ENCODE results near the gene CEPT1. TPM values are rescaled to one million over a fixed set of nuclear protein-coding genes. Genes with fewer than 3 reads are reported as not detected.

Gene CEPT1
- total and polyA plus RNA-seq, 2 of the 8 experiments (the other 6 are each of a cell fraction or from before 2014, with no cell fraction given) = 18.5 to 28.6 TPM

DNA sequence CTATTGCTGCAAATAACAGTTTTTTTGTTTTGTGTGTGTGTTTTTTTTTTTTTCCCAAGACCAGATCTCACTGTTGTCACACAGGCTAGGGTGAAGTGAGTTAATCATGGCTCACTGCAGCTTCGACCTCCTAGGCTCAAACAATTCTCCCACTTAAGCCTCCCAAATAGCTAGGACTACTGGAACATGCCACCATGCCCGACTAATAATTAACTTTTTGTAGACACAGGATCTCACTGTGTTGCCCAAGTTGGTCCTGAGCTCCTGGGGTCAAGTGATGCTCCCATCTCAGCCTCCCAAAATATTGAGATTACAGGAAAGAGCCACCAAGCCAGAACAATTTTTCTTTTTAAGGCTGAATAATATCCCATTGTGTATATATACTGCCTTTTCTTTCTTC lies 35.0 kb upstream of the CEPT1 start:
- no peak overlapping the region for H3K23ac ChIP-seq (ENCODE audit: insufficient read length)
- no peak overlapping the region for H3K18ac ChIP-seq (ENCODE audit: extremely low read depth, low read length)
- 72% methylated on average over 2 of the region's 2 CpGs; no CpG with 5 or more reads in 1 of the 2 experiments for WGBS, 2 experiments (ENCODE audit: extremely low coverage in 1 of 2, insufficient coverage in 1 of 2, insufficient read length in 1 of 2, insufficient replicate concordance in 2 of 2, low coverage in 1 of 2, low lambda C conversion rate in 2 of 2, missing lambda C conversion rate in 1 of 2)
- no peaks in the 10 kb centered on the region for H3K23me2 ChIP-seq (ENCODE audit: low read depth, low read length)
- H3K14ac ChIP-seq (ENCODE audit: insufficient read length) = no peak overlapping the region
- no peak overlapping the region for H4K5ac ChIP-seq (ENCODE audit: insufficient read length, low read depth, low read length)
- H2BK5ac ChIP-seq (ENCODE audit: low read depth, low read length) = no peak overlapping the region
- H2BK12ac ChIP-seq (ENCODE audit: low read depth, low read length) = no peak overlapping the region
- H4K20me1 ChIP-seq (replicated peaks in 1 of 2; ENCODE audit: control insufficient read depth in 1 of 2, insufficient read depth in 2 of 2, low read length in 2 of 2) = no peaks in the 10 kb centered on the region
- no peak overlapping the region for H3K4ac ChIP-seq (replicated peaks; ENCODE audit: insufficient read length, low read depth, low read length)
- H3K9ac ChIP-seq (replicated peaks in 1 of 4; ENCODE audit: extremely low read depth in 1 of 4, low read depth in 3 of 4, low read length in 3 of 4) = no peak overlapping the region
- no peak overlapping the region for H3K56ac ChIP-seq (replicated peaks; ENCODE audit: insufficient read length, low read depth, low read length)
- H4K91ac ChIP-seq (replicated peaks; ENCODE audit: insufficient read length, low read length) = no peak overlapping the region
- H3K9me3 ChIP-seq (ENCODE audit: insufficient read depth in 2 of 2, low read depth in 1 of 2, low read length in 1 of 2) = peaks cover 16% of the 10 kb centered on the region in 2 experiments
- H3K36me3 ChIP-seq (ENCODE audit: control insufficient read depth in 2 of 4, insufficient read depth in 4 of 4, low read length in 3 of 4) = no peaks in the 10 kb centered on the region
- no peak overlapping the region for H3K4me3 ChIP-seq (ENCODE audit: extremely low read depth in 1 of 4, insufficient read depth in 2 of 4, low read depth in 3 of 4, low read length in 4 of 4)
- no peak overlapping the region for H2BK15ac ChIP-seq (ENCODE audit: low read length)
- DNase-seq (ENCODE audit: low read depth in 1 of 2, low spot score in 2 of 2) (no peak), FAIRE-seq (no peak)
- no peak for TF ChIP-seq POLR2AphosphoS5 (IDR thresholded peaks at IDR 0.05; ENCODE audit: low read depth, low read length)
- no peak for TF ChIP-seq SP1 (IDR thresholded peaks at IDR 0.05; ENCODE audit: low read depth, low read length)
- TF ChIP-seq RAD21 (IDR thresholded peaks at IDR 0.05 in 1 of 2, conservative IDR thresholded peaks at IDR 0.05 in 1 of 2; ENCODE audit: low read depth in 2 of 2, low read length in 2 of 2) = no peak
- no peak for TF ChIP-seq TBP (IDR thresholded peaks at IDR 0.05; ENCODE audit: low read depth, low read length)
- no peak for TF ChIP-seq BACH1 (IDR thresholded peaks at IDR 0.05; ENCODE audit: low read length)
- no peak overlapping the region for H2BK20ac ChIP-seq (ENCODE audit: low read length)
- no peaks in the 10 kb centered on the region for H3K27me3 ChIP-seq (replicated peaks in 1 of 4; ENCODE audit: control insufficient read depth in 3 of 4, extremely low read depth in 1 of 4, insufficient read depth in 3 of 4, low read length in 3 of 4)
- H4K8ac ChIP-seq (ENCODE audit: extremely low read depth, insufficient read depth, low read length) = no peak overlapping the region
- H3K4me2 ChIP-seq (ENCODE audit: insufficient read depth in 1 of 2, low read depth in 2 of 2, low read length in 2 of 2) = no peak overlapping the region
- H2AFZ ChIP-seq (ENCODE audit: low read length) = no peak overlapping the region
- H2BK120ac ChIP-seq (replicated peaks; ENCODE audit: low read depth, low read length) = no peak overlapping the region
- no peaks in the 10 kb centered on the region for H3K79me1 ChIP-seq (ENCODE audit: low read depth, low read length)
- POLR2A ChIA-PET (ENCODE audit: partially characterized antibody) = no interaction called here
- no peaks in the 10 kb centered on the region for H3K79me2 ChIP-seq (ENCODE audit: control insufficient read depth in 1 of 2, insufficient read depth in 2 of 2, low read length in 2 of 2)
- H3K27ac ChIP-seq (ENCODE audit: low read depth, low read length) = no peak overlapping the region
- H2AK5ac ChIP-seq (ENCODE audit: low read depth, low read length) = no peak overlapping the region
- H3K4me1 ChIP-seq (replicated peaks in 1 of 4; ENCODE audit: control insufficient read depth in 3 of 4, insufficient read depth in 4 of 4, low read length in 3 of 4) = no peaks in the 10 kb centered on the region
- CTCF ChIA-PET (ENCODE audit: partially characterized antibody) = no interaction called here
